ENCODE results near the gene GDE1.

The GDE1 gene

DNA sequence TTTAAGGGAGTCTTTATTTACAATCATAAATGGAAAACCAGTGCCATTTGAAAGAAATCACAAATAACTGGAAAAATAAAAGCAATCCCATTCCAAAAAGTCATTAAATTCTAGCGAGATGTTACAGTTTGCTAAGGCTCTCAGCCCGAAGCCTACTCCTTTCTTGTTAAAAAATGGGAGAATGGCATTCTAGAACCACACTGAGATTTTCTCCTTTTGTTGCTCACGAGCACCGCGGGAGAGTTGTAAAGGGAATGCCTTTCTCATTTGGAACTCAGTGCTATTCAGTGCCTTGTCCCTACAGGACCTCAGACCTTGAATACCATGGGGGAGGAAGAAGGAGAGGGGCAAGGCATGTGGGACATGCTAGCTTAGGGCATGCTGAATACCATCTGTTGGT, 36.3 kb downstream of the GDE1 start:
- DNase-seq: no peak

DNA sequence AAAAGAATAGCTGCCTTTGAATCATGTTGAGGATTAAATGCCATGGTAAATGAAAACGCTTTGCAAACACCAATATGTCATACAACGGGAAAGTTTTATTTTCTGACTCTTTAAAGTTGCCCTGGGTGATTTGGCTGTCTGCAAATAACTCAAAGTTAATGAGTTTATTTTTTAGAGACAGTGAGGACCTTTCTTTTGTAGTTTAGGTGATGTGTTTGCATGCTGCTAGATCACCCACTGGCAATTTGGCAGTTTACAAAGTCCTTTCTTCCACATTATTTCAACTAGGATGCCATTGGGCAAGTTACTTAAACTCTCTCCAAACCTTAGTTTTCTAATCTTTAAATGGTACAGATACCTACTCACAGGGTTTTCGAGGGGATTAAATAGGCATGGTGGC, 37.8 kb downstream of the GDE1 start:
- DNase-seq: no peak

DNA sequence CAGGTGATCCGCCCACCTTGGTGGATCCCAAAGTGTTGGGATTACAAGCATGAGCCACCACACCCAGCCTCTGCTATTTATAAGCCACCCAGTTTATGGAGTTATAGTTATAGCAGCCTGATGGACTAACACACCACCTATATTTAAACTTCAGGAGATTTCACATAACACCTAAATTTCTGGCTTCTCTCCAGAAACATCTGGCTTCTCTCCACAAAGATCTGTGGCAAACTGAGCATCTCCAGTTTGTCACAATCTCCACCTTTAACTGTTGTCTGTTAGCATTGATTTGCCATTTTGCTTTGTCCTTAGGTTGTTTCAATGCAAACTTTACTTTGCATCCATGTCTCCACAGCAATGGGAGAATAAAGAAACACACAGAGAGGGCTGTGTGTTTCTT, 39.6 kb downstream of the GDE1 start:
- DNase-seq: no peak

DNA sequence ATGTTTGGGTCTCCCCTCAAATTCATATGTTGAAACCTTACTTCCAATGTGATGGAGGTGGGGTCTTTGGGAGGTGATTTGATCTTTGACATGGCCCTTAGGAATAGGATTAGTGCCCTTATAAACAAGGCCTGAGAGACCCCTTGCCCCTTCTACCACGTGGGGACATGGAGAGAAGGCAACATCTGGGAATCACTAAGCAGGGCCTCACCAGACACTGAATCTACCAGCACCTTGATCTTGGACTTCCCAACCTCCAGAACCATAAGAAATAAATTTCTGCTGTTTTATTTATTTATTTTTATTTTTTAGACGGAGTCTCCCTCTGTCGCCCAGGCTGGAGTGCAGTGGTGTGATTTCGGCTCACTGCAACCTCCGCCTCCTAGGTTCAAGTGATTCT, 40.1 kb downstream of the GDE1 start:
- DNase-seq: no peak

DNA sequence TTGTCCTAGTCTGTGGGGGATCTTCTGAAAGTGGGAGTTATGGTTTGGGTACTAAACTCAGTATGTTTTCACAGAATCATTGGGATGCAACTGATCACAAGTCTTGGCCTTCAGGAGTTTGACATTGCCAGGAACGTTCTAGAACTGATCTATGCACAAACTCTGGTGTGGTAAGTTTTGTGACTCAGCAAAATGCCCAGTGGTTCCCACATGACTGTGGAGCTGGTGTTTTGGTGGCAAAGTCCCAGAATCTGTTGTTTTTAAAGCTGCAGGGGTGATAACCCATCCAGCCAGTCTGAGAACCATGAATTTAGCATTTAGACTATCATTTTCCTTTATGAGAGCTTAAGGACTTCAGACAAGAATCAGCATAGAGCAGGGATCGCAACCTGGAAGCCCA, 40.6 kb downstream of the GDE1 start:
- DNase-seq: no peak

DNA sequence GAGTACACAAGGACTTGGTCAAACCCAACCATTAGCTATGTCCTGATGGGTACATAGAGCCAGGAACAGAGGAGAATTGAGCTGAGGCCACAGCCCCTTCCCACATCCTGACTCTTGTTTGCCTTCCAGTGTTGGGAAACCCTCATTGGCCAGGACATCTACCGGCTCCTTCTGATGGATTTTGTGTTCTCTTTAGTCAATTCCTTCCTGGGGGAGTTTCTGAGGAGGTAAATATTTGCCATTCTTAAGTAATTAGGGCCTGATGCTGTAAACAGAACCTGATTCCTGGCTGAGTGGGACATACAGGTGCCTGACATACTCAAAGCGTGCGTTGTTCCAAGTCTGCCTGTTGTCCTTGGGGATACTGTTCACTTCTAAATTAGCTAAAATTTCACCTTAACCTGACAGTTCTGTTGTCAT, 42.6 kb downstream of the GDE1 start:
- no peak for DNase-seq

DNA sequence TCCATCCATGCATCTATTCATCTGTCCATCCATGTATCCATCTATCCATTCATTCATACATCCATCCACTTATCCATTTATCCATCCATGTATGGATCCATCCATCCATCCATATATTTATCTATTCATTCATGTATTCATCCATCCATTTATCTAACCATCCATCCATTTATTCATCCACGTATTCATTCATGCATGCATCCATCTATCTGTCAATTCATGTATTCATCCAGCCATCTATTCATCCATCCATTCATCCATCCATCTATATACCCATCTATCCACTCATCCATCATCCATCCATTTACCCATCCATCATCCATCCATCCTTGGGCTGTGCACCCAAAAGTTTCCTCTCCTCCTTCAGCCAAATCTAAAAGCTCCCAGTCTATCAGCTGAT, 43.4 kb downstream of the GDE1 start:
- no peak for DNase-seq

DNA sequence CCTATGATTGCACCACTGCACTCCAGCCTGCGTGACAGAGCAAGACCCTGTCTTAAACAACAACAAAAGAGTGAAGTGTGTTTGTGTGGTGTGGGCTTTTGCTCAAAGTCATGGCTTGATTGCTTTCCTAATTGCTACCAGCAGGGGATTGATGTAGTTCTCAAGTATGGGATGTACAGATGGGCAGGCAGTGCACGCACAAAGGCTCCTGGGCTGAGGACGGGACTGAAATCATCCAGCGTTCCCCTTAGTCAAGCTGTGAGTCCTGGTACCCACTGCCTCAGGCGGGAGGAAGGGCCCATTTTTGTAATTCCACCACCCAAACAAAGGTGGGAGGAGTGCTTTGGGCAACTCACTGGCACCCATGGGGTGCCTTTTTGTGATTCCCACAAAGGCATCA, 47.3 kb downstream of the GDE1 start:
- no peak for DNase-seq

DNA sequence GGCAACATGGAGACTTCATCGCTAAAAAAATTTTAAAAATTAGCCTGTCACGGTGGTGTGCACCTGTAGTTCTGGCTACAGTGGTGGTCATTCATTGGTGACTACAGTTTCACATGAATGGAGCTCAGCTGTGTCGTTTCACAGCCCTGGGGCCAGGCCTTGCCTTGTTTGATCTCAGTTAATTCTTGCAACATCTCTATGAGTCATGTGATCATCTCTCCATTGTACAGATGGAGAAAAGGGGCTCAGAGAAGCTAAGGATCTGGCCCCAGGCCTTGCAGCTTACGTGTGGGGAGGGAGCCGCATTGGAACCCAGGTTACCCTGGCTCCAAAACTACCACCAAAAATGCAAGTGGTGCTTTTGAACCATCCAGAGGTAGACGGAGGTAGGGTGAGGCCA, 49.4 kb downstream of the GDE1 start:
- no peak for DNase-seq

DNA sequence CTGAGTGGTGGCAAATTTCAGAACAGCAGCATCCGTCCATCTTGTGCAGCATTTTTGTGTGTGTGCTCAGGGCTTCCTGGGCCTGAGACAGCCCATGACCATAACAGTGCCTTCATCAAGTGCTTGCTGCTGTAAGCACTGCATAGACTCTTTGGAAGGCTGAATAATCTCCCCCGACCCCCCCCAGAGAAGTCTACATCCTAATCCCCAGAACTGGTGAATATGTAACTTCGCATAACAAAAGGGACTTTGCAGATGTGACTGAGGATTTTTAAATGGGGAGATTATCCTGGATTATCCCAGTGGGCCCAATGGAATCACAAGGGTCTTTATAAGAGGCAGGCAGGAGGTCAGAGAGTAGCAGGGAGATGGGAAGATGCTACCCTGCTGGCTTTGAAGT, 53.6 kb downstream of the GDE1 start:
- no peak for DNase-seq

DNA sequence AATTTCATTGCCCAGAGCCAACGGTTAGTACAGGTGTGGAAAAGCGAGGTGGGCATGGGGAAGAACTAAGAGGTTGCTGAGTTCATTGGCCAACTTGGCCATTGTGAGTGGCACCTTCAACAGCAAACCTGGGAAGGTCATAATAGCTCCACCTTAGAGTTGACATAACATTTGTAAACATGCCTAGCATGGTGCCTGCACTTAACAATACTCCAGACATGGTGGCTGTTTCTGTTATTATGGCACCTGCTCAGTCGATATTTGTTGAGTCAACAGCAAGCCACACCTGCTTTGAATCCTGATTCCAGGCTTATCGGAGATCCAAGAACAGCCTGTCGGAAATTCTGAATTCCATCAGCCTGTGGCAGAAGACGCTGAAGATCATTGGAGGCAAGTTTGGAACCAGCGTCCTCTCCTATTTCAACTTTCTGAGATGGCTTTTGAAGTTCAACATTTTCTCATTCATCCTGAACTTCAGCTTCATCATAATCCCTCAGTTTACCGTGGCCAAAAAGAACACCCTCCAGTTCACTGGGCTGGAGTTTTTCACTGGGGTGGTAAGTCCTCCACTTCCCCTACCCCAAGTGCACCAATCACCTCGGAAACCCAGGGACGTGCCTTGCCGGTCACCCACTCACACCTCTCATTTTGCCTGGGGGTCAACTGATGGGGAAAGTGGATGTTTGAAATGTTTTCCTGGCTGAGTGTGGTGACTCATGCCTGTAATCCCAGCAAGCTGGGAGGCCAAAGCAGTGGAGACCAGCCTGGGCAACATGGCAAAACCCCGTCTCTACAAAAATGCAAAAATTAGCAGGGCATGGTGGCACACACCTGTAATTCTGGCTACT, 58.2 kb downstream of the GDE1 start:
- DNase-seq: no peak

DNA sequence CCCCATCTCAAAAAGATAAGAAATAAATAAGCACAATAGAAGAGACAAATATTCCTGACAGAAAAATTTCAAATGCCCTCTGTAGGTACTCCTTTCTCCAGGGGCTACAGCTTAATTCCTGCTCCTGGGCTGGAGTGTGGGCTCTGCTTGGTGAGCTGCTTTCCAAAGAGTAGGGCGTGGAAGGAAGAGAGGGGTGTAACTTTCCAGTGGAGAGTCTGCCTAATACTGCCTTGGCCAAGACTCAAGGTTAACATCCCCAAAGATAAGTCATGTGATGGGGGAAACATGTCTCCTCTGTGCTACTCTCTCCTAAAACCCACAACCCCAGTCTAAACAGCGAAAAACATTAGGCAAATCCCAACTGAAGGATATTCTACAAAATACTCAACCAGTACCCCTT, 61.5 kb downstream of the GDE1 start:
- DNase-seq: no peak

DNA sequence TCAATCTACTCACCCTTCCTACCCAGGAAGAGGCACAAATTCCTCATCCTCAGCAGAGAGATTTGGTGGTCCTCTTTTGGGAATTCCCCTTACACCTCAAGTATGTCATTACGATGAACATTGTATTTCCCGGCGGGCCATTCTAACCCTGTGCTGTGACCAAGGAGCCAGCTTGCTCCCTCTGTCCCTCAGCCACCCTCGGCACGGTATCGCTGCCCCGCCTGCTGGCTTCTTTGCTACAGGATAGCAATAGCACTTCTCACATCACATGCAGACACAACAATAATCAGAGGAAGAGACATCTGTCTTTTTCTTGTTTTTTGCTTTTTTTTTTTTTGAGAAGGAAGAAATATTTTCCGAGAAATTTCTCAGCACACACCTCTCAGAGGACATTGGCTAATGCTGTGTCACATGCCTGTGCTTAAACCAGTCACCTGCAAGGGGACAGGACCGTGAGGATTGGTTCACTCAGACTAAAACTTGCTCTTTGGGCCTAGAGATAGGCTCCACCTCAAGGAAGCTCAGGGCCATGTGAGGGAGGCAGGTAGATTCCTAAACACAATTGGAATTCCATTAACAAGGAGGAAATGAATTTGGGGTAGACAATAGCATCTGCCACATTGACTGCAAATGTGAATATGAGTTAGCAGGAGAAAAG, 63.0 kb downstream of the GDE1 start:
- DNase-seq: no peak
